GM23248 (cell line): ENCODE results near the gene CCDC183. TPM values are rescaled to one million over a fixed set of nuclear protein-coding genes. Genes with fewer than 3 reads are reported as not detected.

Experiments
- DNase-seq: peaks from one replicate; pipeline ENCODE4 v3.0.0-alpha.2; 2015
- H2AFZ ChIP-seq: fragments of 200-600 bp; sonication (generic); 2 replicates; pipeline ENCODE4 v1.6.1; 2016; ENCODE audit warnings: antibody characterized with exemption
- H3F3A ChIP-seq: fragments of 200-600 bp; sonication (generic); 2 replicates; pipeline ENCODE4 v1.6.1; 2016; ENCODE audit warnings: mild to moderate bottlenecking, antibody characterized with exemption, mixed run types; ENCODE audit not compliant: insufficient read depth
- H3K27ac ChIP-seq: fragments of 200-600 bp; sonication (generic); 2 replicates; pipeline ENCODE4 v1.5.1; 2016; ENCODE audit warnings: mild to moderate bottlenecking
- H3K27me3 ChIP-seq: fragments of 200-600 bp; sonication (generic); replicated peaks from 2 replicates; pipeline ENCODE4 v1.6.1; 2016; ENCODE audit warnings: mild to moderate bottlenecking; ENCODE audit not compliant: insufficient read depth
- H3K36me3 ChIP-seq: fragments of 200-600 bp; sonication (generic); 2 replicates; pipeline ENCODE4 v1.6.1; 2016; ENCODE audit warnings: low read depth, mild to moderate bottlenecking
- H3K4me1 ChIP-seq: fragments of 200-600 bp; sonication (generic); 2 replicates; pipeline ENCODE4 v1.6.1; 2016; ENCODE audit warnings: mild to moderate bottlenecking; ENCODE audit not compliant: insufficient read depth
- H3K4me2 ChIP-seq: fragments of 200-600 bp; sonication (generic); one replicate; pipeline ENCODE4 v1.6.1; 2016; ENCODE audit warnings: mild to moderate bottlenecking; ENCODE audit not compliant: unreplicated experiment
- H3K4me3 ChIP-seq: fragments of 200-600 bp; sonication (generic); 2 replicates; pipeline ENCODE4 v1.5.1; 2016; ENCODE audit warnings: mild to moderate bottlenecking
- H3K79me2 ChIP-seq: fragments of 200-600 bp; sonication (generic); 2 replicates; pipeline ENCODE4 v1.6.1; 2016; ENCODE audit warnings: mild to moderate bottlenecking; ENCODE audit not compliant: insufficient read depth
- H3K9ac ChIP-seq: fragments of 200-600 bp; sonication (generic); 2 replicates; pipeline ENCODE4 v1.6.1; 2016; ENCODE audit warnings: mild to moderate bottlenecking
- H3K9me2 ChIP-seq: fragments of 200-600 bp; sonication (generic); 2 replicates; pipeline ENCODE4 v1.6.1; 2016; ENCODE audit warnings: mixed run types, mild to moderate bottlenecking, moderate library complexity; ENCODE audit not compliant: insufficient read depth
- H3K9me3 ChIP-seq: fragments of 200-600 bp; sonication (generic); one replicate; pipeline ENCODE4 v1.6.1; 2017; ENCODE audit warnings: low read depth
- H4K20me1 ChIP-seq: fragments of 200-600 bp; sonication (generic); 2 replicates; pipeline ENCODE4 v1.6.0; 2016; ENCODE audit not compliant: insufficient read depth
- EZH2 ChIP-seq: fragments of 200-600 bp; sonication (generic); IDR thresholded peaks from 2 replicates; pipeline ENCODE4 v1.6.1; 2018; ENCODE audit warnings: antibody characterized with exemption, mild to moderate bottlenecking; ENCODE audit not compliant: insufficient read depth, poor library complexity, severe bottlenecking
- EZH2phosphoT487 ChIP-seq: fragments of 200-600 bp; sonication (generic); IDR thresholded peaks from 2 replicates; pipeline ENCODE4 v1.6.1; 2018; ENCODE audit warnings: antibody characterized with exemption, moderate library complexity, mild to moderate bottlenecking, low read depth; ENCODE audit not compliant: insufficient read depth
- WGBS, 2 experiments: methylation state at CpG; one replicate each; pipeline ENCODE4 v1.1.6; 2015 to 2017; ENCODE audit warnings: low lambda C conversion rate in 2 of 2, low coverage in 1 of 2; ENCODE audit errors: missing lambda C conversion rate in 2 of 2; 5-methylcytosine and 5-hydroxymethylcytosine counted together
- in situ Hi-C: fragments of 300-500 bp; cut with MboI; formaldehyde crosslinking; loops from 2 replicates; pipeline ENCODE4 v1.15.0; 2020
- polyA plus RNA-seq: library from polyadenylated mRNA; unstranded; fragments of >200 nt; fragmentation: Nextera tagmentation; extraction: Ambion mirVana; gene quantifications from 2 replicates; pipeline ENCODE4 v1.2.1, GENCODE V29; 2016
- total RNA-seq: library from RNA; depleted of rRNA; stranded (reverse); fragments of >200 nt; shearing (Covaris generic); gene quantifications from 2 replicates; pipeline ENCODE4 v1.2.3, GENCODE V29; 2014

CCDC183 gene
- total and polyA plus RNA-seq, 2 experiments from 2014 or later = 0.76 to 1.5 TPM

- H2AFZ ChIP-seq = no peak overlapping the region
- in situ Hi-C loops = no loop called here
- peaks cover 32% of the 10 kb centered on the region for H3K27me3 ChIP-seq
- no peak for TF ChIP-seq EZH2
- no peak for TF ChIP-seq EZH2phosphoT487
- H3K4me3 ChIP-seq = no peak overlapping the region
- no peak overlapping the region for H3K27ac ChIP-seq
- no peak overlapping the region for H3K4me2 ChIP-seq
- H3K79me2 ChIP-seq = peaks cover 9% of the 10 kb centered on the region
- no peak for DNase-seq
- no peaks in the 10 kb centered on the region for H3K9me2 ChIP-seq
- H3K9ac ChIP-seq = no peak overlapping the region
- H3K9me3 ChIP-seq = no peaks in the 10 kb centered on the region
- 89 to 93% methylated on average over 22 of the region's 22 CpGs for WGBS, 2 experiments
- 0 out of 2 replicates have a peak, but pooled peaks cover 3% of the 10 kb centered on the region for H3K4me1 ChIP-seq
- H3F3A ChIP-seq = 0 out of 2 replicates have a peak, but pooled peaks cover 4% of the 10 kb centered on the region
- no peaks in the 10 kb centered on the region for H4K20me1 ChIP-seq
- H3K36me3 ChIP-seq = no peaks in the 10 kb centered on the region
Measured at GRCh38 chr9:136803551-136804508, 7.7 kb downstream of the CCDC183 start.

- no peak for DNase-seq
- H3K4me2 ChIP-seq = no peak overlapping the region
- WGBS, 2 experiments = 92% methylated on average over 18 to 20 of the region's 20 CpGs
- no peak for TF ChIP-seq EZH2phosphoT487
- TF ChIP-seq EZH2 = no peak
- H3K9ac ChIP-seq = no peak overlapping the region
- no peaks in the 10 kb centered on the region for H3K9me3 ChIP-seq
- peaks cover 17% of the 10 kb centered on the region for H3K79me2 ChIP-seq
- H3F3A ChIP-seq = peaks cover 8% of the 10 kb centered on the region; the same call in 1 of the 2 replicates
- H3K36me3 ChIP-seq = no peaks in the 10 kb centered on the region
- H3K27ac ChIP-seq = no peak overlapping the region
- H3K27me3 ChIP-seq = peaks cover 24% of the 10 kb centered on the region
- peaks cover 10% of the 10 kb centered on the region; the same call in 1 of the 2 replicates for H3K4me1 ChIP-seq
- no peak overlapping the region for H3K4me3 ChIP-seq
- H3K9me2 ChIP-seq = no peaks in the 10 kb centered on the region
- in situ Hi-C loops = no loop called here
- no peak overlapping the region for H2AFZ ChIP-seq
- H4K20me1 ChIP-seq = no peaks in the 10 kb centered on the region
Measured at GRCh38 chr9:136804509-136805206, 8.5 kb downstream of the CCDC183 start.

GRCh38 chr9:136805207-136805740 lies 9.1 kb downstream of the CCDC183 start:
- Histone ChIP-seq H3K4me1 (peaks cover 14% of the 10 kb centered on the region; the same call in 1 of the 2 replicates), H3K4me2 (no peak overlapping the region), H3K9me3 (no peaks in the 10 kb centered on the region), H3K4me3 (no peak overlapping the region), H3K9ac (no peak overlapping the region), H3K27ac (no peak overlapping the region), H3K9me2 (no peaks in the 10 kb centered on the region), H3K36me3 (no peaks in the 10 kb centered on the region), H3F3A (peaks cover 11% of the 10 kb centered on the region; the same call in 1 of the 2 replicates), H2AFZ (no peak overlapping the region), H3K27me3 (peaks cover 20% of the 10 kb centered on the region), H4K20me1 (no peaks in the 10 kb centered on the region), H3K79me2 (peaks cover 23% of the 10 kb centered on the region)
- in situ Hi-C loops = no loop called here
- no peak for DNase-seq
- TF ChIP-seq EZH2 (no peak), EZH2phosphoT487 (no peak)
- WGBS, 2 experiments = 96% methylated on average over 11 of the region's 12 CpGs

- Histone ChIP-seq H3K4me3 (no peak overlapping the region), H3K79me2 (peaks cover 31% of the 10 kb centered on the region), H3K36me3 (0 out of 2 replicates have a peak, but pooled peaks cover 7% of the 10 kb centered on the region), H3K9ac (no peak overlapping the region), H3K9me3 (no peaks in the 10 kb centered on the region), H3K27ac (no peak overlapping the region), H3K9me2 (no peaks in the 10 kb centered on the region), H3F3A (peaks cover 11% of the 10 kb centered on the region; the same call in 1 of the 2 replicates), H3K4me2 (no peak overlapping the region), H4K20me1 (no peaks in the 10 kb centered on the region), H3K27me3 (peaks cover 14% of the 10 kb centered on the region; the same call in 1 of the 2 replicates), H3K4me1 (peaks cover 12% of the 10 kb centered on the region; the same call in 1 of the 2 replicates), H2AFZ (no peak overlapping the region)
- in situ Hi-C loops = no loop called here
- TF ChIP-seq EZH2phosphoT487 = no peak
- no peak for TF ChIP-seq EZH2
- WGBS, 2 experiments = 98 to 99% methylated on average over 10 of the region's 10 CpGs
- DNase-seq = no peak
Measured at GRCh38 chr9:136806067-136806466, 9.9 kb downstream of the CCDC183 start.
